GM23338 (cell line): ENCODE measurements around the gene WDSUB1. TPM values are rescaled to one million over a fixed set of nuclear protein-coding genes. Genes with fewer than 3 reads are reported as not detected.

Source experiments
- ATAC-seq: fragments of 200-7000 bp; cut with Tn5 transposase; 3 replicates; pipeline ENCODE4 v1.9.1; 2020
- DNase-seq: peaks from one replicate; pipeline ENCODE4 v3.0.0-alpha.2; 2015; ENCODE audit warnings: low spot score
- H2AFZ ChIP-seq: fragments of 200-600 bp; sonication (generic); 2 replicates; pipeline ENCODE4 v1.8.0; 2016; ENCODE audit warnings: antibody characterized with exemption, mild to moderate bottlenecking, moderate library complexity
- H3F3A ChIP-seq: fragments of 200-600 bp; sonication (generic); replicated peaks from 2 replicates; pipeline ENCODE4 v1.8.0; 2017; ENCODE audit warnings: antibody characterized with exemption, mixed run types, low read depth
- H3K27ac ChIP-seq: fragments of 200-600 bp; sonication (generic); 2 replicates; pipeline ENCODE4 v1.6.1; 2016; ENCODE audit warnings: low read depth
- H3K27me3 ChIP-seq: fragments of 200-600 bp; sonication (generic); 2 replicates; pipeline ENCODE4 v1.8.0; 2016; ENCODE audit warnings: mild to moderate bottlenecking, mixed run types, moderate library complexity; ENCODE audit not compliant: insufficient read depth
- H3K36me3 ChIP-seq: fragments of 200-600 bp; sonication (generic); 2 replicates; pipeline ENCODE4 v1.8.0; 2016; ENCODE audit warnings: mild to moderate bottlenecking; ENCODE audit not compliant: insufficient read depth
- H3K4me1 ChIP-seq: fragments of 200-600 bp; sonication (generic); 2 replicates; pipeline ENCODE4 v1.8.0; 2016; ENCODE audit warnings: mild to moderate bottlenecking, moderate library complexity; ENCODE audit not compliant: insufficient read depth
- H3K4me2 ChIP-seq: fragments of 200-600 bp; sonication (generic); 2 replicates; pipeline ENCODE4 v1.7.1; 2017; ENCODE audit warnings: mixed run types
- H3K4me3 ChIP-seq: fragments of 200-600 bp; sonication (generic); 2 replicates; pipeline ENCODE4 v1.6.1; 2016; ENCODE audit warnings: mixed run types
- H3K79me2 ChIP-seq: fragments of 200-600 bp; sonication (generic); replicated peaks from 2 replicates; pipeline ENCODE4 v1.8.0; 2017; ENCODE audit warnings: mild to moderate bottlenecking; ENCODE audit not compliant: insufficient read depth
- H3K9me2 ChIP-seq: fragments of 200-600 bp; sonication (generic); 2 replicates; pipeline ENCODE4 v1.8.0; 2017; ENCODE audit not compliant: insufficient read depth
- H4K20me1 ChIP-seq: fragments of 200-600 bp; sonication (generic); replicated peaks from 2 replicates; pipeline ENCODE4 v1.8.0; 2017; ENCODE audit warnings: mild to moderate bottlenecking; ENCODE audit not compliant: insufficient read depth
- H3K27ac Mint-ChIP-seq: 2 replicates; pipeline ENCODE4 v1.8.0; 2020; ENCODE audit warnings: inconsistent platforms, mild to moderate bottlenecking, moderate library complexity, mixed read lengths
- H3K27me3 Mint-ChIP-seq: 3 replicates; pipeline ENCODE4 v1.8.0; 2022; ENCODE audit warnings: low read depth, mild to moderate bottlenecking, moderate library complexity, mixed read lengths, inconsistent platforms; ENCODE audit not compliant: insufficient read depth, poor library complexity
- H3K36me3 Mint-ChIP-seq: 3 replicates; pipeline ENCODE4 v1.8.0; 2021; ENCODE audit warnings: low read depth, mild to moderate bottlenecking, inconsistent platforms, moderate library complexity, mixed read lengths
- H3K4me1 Mint-ChIP-seq: 3 replicates; pipeline ENCODE4 v1.8.0; 2020; ENCODE audit warnings: mild to moderate bottlenecking, inconsistent platforms, mixed read lengths
- H3K4me3 Mint-ChIP-seq: 3 replicates; pipeline ENCODE4 v1.8.0; 2021; ENCODE audit warnings: moderate library complexity, mild to moderate bottlenecking, inconsistent platforms, mixed read lengths
- H3K9me3 Mint-ChIP-seq: 3 replicates; pipeline ENCODE4 v1.8.0; 2020; ENCODE audit warnings: moderate library complexity, mild to moderate bottlenecking, inconsistent platforms, mixed read lengths
- EZH2phosphoT487 ChIP-seq: fragments of 200-600 bp; sonication (generic); IDR thresholded peaks from one replicate; pipeline ENCODE4 v1.8.1; 2018; ENCODE audit warnings: antibody characterized with exemption; ENCODE audit not compliant: unreplicated experiment
- JUNB ChIP-seq: IDR thresholded peaks from one replicate; pipeline ENCODE4 v1.6.1; 2016; ENCODE audit warnings: antibody characterized with exemption; ENCODE audit not compliant: unreplicated experiment
- NANOG ChIP-seq: IDR thresholded peaks from 2 replicates; pipeline ENCODE4 v1.6.1; 2016; ENCODE audit warnings: antibody characterized with exemption, borderline replicate concordance
- POLR2AphosphoS5 ChIP-seq: IDR thresholded peaks from 2 replicates; pipeline ENCODE4 v1.6.1; 2016; ENCODE audit warnings: antibody characterized with exemption, low read depth
- STAT1 ChIP-seq: IDR thresholded peaks from one replicate; pipeline ENCODE4 v1.6.1; 2016; ENCODE audit warnings: antibody characterized with exemption; ENCODE audit not compliant: unreplicated experiment
- ZNF114 ChIP-seq: fragments of 250-450 bp; sonication (Bioruptor Pico); IDR thresholded peaks from 2 replicates; pipeline ENCODE4 v1.5.0; 2020; ENCODE audit warnings: mild to moderate bottlenecking, moderate library complexity
- polyA plus RNA-seq: library from polyadenylated mRNA; unstranded; fragments of >200 nt; fragmentation: Nextera tagmentation; extraction: Ambion mirVana; gene quantifications from 2 replicates; pipeline ENCODE4 v1.2.1, GENCODE V29; 2016
- total RNA-seq: library from RNA; depleted of rRNA; stranded (reverse); fragments of >200 nt; shearing (Covaris generic); gene quantifications from 2 replicates; pipeline ENCODE4 v1.2.3, GENCODE V29; 2014
- TF ChIP-seq, protein P1 (sequence below): fragments of 250-450 bp; sonication (Bioruptor Pico); IDR thresholded peaks from 2 replicates; pipeline ENCODE4 v1.5.0; 2020; ENCODE audit warnings: mild to moderate bottlenecking, moderate library complexity
- TF ChIP-seq, protein P2 (sequence below): IDR thresholded peaks from 2 replicates; pipeline ENCODE4 v1.6.1; 2016; ENCODE audit warnings: antibody characterized with exemption

Gene WDSUB1
- total and polyA plus RNA-seq, 2 experiments from 2014 or later: 9.9 to 12.2 TPM

DNA sequence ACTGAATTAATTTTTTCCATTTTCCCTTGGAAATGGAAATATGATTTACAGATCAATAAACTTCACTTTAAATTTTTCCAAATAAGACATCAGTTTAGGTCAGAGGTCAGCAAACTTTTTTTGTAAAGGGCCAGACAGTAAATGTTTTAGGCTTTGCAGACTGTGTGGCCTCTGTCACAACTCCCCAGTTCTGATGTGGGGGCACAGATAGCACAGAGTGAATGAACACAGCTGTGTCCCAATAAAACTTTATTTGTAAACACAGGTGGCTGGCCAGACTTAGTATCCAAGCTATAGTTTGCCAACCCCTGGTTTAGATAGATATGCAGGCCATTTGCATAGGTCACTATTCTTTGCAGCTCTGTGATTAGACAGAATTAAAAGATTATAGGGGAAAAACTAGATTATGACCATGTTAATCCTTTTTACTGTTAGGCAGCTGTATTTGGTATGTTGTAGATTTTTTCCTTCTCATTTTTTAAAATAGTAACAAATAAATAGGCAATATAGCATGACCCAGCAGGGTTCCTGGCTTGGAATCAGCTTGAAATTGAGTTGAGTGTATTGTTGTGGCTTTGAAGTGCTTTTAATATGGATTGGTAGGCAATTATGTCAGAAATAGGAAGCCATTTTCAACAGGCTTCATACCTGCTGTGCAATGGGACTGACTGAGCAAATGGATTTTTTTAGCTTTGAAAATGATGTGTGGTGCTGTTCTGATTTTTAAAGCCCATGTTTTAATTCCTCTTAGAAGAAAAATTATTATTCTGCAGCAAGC lies 59.7 kb downstream of the WDSUB1 start:
- Histone ChIP-seq H3K79me2 (no peaks in the 10 kb centered on the region), H4K20me1 (peaks cover 5% of the 10 kb centered on the region; the same call in 1 of the 2 replicates), H3K27ac (no peak overlapping the region), H3K4me1 (no peaks in the 10 kb centered on the region), H3F3A (no peaks in the 10 kb centered on the region), H3K36me3 (no peaks in the 10 kb centered on the region), H3K4me2 (no peak overlapping the region), H3K27me3 (no peaks in the 10 kb centered on the region), H3K4me3 (no peak overlapping the region), H2AFZ (no peak overlapping the region), H3K9me2 (no peaks in the 10 kb centered on the region)
- Mint-ChIP-seq H3K4me3 (no peak overlapping the region), H3K4me1 (no peaks in the 10 kb centered on the region), H3K27me3 (peaks cover 7% of the 10 kb centered on the region), H3K9me3 (no peaks in the 10 kb centered on the region), H3K36me3 (peaks cover 8% of the 10 kb centered on the region; the same call in 2 of the 3 replicates), H3K27ac (no peak overlapping the region)
- TF ChIP-seq POLR2AphosphoS5 (no peak), EZH2phosphoT487 (no peak), STAT1 (no peak), JUNB (no peak), NANOG (no peak), ZNF114 (no peak)
- TF ChIP-seq, protein P1, sequence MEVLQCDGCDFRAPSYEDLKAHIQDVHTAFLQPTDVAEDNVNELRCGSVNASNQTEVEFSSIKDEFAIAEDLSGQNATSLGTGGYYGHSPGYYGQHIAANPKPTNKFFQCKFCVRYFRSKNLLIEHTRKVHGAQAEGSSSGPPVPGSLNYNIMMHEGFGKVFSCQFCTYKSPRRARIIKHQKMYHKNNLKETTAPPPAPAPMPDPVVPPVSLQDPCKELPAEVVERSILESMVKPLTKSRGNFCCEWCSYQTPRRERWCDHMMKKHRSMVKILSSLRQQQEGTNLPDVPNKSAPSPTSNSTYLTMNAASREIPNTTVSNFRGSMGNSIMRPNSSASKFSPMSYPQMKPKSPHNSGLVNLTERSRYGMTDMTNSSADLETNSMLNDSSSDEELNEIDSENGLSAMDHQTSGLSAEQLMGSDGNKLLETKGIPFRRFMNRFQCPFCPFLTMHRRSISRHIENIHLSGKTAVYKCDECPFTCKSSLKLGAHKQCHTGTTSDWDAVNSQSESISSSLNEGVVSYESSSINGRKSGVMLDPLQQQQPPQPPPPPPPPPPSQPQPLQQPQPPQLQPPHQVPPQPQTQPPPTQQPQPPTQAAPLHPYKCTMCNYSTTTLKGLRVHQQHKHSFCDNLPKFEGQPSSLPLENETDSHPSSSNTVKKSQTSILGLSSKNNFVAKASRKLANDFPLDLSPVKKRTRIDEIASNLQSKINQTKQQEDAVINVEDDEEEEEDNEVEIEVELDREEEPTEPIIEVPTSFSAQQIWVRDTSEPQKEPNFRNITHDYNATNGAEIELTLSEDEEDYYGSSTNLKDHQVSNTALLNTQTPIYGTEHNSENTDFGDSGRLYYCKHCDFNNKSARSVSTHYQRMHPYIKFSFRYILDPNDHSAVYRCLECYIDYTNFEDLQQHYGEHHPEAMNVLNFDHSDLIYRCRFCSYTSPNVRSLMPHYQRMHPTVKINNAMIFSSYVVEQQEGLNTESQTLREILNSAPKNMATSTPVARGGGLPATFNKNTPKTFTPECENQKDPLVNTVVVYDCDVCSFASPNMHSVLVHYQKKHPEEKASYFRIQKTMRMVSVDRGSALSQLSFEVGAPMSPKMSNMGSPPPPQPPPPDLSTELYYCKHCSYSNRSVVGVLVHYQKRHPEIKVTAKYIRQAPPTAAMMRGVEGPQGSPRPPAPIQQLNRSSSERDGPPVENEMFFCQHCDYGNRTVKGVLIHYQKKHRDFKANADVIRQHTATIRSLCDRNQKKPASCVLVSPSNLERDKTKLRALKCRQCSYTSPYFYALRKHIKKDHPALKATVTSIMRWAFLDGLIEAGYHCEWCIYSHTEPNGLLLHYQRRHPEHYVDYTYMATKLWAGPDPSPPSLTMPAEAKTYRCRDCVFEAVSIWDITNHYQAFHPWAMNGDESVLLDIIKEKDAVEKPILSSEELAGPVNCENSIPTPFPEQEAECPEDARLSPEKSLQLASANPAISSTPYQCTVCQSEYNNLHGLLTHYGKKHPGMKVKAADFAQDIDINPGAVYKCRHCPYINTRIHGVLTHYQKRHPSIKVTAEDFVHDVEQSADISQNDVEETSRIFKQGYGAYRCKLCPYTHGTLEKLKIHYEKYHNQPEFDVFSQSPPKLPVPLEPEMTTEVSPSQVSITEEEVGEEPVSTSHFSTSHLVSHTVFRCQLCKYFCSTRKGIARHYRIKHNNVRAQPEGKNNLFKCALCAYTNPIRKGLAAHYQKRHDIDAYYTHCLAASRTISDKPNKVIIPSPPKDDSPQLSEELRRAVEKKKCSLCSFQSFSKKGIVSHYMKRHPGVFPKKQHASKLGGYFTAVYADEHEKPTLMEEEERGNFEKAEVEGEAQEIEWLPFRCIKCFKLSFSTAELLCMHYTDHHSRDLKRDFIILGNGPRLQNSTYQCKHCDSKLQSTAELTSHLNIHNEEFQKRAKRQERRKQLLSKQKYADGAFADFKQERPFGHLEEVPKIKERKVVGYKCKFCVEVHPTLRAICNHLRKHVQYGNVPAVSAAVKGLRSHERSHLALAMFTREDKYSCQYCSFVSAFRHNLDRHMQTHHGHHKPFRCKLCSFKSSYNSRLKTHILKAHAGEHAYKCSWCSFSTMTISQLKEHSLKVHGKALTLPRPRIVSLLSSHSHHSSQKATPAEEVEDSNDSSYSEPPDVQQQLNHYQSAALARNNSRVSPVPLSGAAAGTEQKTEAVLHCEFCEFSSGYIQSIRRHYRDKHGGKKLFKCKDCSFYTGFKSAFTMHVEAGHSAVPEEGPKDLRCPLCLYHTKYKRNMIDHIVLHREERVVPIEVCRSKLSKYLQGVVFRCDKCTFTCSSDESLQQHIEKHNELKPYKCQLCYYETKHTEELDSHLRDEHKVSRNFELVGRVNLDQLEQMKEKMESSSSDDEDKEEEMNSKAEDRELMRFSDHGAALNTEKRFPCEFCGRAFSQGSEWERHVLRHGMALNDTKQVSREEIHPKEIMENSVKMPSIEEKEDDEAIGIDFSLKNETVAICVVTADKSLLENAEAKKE (CRISPR knock-in tag): no peak
- TF ChIP-seq, protein P2, sequence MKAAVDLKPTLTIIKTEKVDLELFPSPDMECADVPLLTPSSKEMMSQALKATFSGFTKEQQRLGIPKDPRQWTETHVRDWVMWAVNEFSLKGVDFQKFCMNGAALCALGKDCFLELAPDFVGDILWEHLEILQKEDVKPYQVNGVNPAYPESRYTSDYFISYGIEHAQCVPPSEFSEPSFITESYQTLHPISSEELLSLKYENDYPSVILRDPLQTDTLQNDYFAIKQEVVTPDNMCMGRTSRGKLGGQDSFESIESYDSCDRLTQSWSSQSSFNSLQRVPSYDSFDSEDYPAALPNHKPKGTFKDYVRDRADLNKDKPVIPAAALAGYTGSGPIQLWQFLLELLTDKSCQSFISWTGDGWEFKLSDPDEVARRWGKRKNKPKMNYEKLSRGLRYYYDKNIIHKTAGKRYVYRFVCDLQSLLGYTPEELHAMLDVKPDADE: no peak
- DNase-seq: no peak
- ATAC-seq: no peak
